ENCODE results near the gene SORCS3.

The SORCS3 gene

DNA sequence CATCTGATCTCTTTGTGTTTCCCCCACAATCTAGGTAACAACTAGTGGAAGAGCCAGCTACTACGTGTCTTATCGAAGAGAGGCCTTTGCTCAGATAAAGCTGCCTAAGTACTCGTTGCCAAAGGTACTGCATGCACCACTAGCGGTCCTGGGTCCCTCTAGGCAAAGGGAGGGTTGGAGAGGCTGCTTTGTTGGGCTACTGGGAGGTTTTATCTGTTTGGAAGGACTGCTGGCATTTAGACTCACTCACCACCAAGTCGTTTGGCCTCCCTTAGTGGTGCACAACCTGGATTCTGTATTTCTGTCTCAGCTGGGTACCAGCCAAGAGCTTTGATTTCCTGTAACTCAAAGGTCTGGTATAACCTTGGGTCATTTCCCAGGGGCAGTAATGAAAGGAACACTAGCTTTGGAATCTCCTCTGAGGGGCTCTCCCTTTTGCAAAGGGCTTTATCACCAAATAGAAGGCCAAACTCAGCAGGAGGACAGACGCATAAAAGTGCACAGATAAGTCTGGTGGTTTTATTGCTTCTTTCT lies 498.3 kb downstream of the SORCS3 start:
- DNase-seq = no peak

DNA sequence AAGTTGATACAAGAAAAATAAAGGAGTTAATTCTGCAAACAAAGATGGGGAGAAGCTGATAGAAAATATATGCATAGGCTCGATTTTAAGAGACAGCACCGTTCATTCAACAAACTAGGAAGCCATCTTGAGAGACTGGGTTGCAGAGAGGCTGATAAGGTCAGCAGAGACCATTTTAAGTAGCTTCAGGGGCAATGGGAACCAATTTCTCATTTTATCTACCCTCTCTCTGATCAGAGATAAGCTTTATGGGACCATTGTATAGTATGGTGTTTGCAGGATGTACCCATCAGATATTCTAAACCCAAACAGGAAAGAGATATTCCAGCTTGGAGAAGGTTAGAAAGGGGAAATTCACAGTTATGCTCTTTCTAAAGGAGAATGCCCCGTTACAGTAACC lies 499.5 kb downstream of the SORCS3 start:
- no peak for DNase-seq

DNA sequence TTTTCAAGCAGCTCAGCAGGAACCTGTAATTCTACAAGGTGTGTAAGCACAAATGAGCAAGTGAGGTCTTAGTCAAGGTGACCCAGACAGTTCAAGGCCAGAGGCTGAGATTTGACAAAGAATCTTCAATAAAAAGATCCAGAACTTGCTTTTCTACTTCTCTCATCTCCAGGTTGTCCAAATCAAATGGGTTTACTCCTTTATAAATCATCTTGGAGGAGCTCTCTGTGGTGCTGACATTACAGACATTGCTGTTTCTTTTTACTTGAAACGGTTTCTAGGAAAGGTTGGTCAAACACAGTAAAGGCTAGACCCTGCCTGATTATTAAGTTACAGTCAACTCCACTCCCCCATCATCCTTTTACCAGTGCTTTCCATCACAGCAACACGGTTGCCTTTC lies 504.6 kb downstream of the SORCS3 start:
- DNase-seq = no peak

DNA sequence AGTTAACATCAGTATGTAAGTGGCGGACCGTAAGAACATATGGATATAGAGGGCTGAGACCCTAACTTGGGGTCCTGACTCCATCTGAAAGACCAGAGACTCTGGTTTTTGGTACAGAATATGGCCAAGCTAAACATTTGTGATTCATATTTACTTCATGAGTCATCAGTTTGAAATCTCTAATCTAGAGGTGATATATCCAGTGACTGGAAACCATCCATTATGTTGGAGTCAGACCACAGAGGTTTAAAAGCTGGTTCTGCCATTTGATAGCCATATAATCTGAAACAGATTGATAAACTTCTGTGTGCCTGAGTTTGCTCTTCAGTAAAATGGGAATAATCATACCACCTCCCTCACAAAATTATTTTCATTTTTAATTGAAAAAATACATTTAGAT lies 505.3 kb downstream of the SORCS3 start:
- DNase-seq = no peak

GRCh38 chr10:105148456-105148855 lies 507.4 kb downstream of the SORCS3 start:
- no peak for DNase-seq

DNA sequence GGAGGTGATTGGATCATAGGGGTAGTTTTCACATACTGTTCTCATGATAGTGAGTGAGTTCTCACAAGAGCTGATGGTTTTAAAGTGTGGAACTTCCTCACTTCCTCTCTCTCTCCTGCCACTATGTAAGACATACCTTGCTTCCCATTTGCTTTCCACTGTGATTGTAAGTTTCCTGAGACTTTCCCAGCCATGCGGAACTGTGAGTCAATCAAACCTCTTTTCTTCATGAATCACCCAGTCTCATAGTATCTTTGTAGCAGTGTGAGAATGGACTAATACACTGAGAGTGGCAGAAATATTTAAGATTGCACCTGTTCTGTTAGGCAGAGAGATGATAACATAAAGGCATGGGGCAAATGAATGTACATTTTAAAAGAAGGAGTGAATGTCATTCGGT lies 507.8 kb downstream of the SORCS3 start:
- no peak for DNase-seq

- no peak for DNase-seq
These were observed 508.3 kb downstream of the SORCS3 start for GRCh38 chr10:105149371-105149891.

GRCh38 chr10:105150259-105150880 lies 509.3 kb downstream of the SORCS3 start:
- DNase-seq = no peak

GRCh38 chr10:105154736-105155135 lies 513.6 kb downstream of the SORCS3 start:
- no peak for DNase-seq

- no peak for DNase-seq
These were observed 518.2 kb downstream of the SORCS3 start for GRCh38 chr10:105159268-105159667.

GRCh38 chr10:105161149-105161548 lies 520.1 kb downstream of the SORCS3 start:
- no peak for DNase-seq

DNA sequence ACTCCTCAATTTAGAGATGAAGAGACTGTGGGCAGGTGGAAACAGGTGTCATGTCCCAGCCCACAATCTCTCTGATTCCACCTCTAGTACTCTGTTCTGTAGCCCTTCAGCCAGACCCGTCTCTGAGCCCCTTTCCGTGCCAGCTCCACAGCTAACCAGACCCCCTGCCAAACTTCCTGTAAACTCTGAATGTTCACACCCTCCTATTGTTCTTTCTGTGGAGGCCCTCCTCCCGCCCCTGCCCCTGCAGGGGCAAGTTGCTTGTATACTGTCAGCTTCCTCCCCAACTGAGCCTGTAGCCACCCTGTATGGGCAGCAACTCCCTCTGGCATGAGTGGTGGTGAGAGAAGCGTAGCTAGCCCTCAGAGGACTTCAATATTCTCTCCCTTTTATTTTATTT lies 520.7 kb downstream of the SORCS3 start:
- no peak for DNase-seq

DNA sequence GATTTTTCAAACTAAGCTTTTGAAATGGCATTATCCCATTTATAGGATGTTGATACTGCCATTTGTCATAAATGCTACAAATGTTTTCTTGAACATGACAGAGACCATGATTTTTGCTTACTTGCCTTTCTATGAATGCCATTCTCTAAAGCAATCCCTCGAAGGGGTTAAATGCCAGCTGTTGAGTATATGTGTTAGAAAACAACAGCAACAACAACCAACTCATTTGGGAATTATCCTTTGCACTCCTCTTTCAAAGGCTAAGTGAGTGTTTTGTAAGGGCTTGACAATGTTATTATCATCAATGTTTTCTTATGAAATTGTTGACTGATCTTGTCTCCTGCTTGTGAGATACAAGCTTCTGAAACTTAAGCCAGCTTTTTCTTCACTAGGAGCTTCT lies 529.4 kb downstream of the SORCS3 start:
- DNase-seq = no peak

- no peak for DNase-seq
These were observed 530.9 kb downstream of the SORCS3 start for GRCh38 chr10:105171945-105172344.

DNA sequence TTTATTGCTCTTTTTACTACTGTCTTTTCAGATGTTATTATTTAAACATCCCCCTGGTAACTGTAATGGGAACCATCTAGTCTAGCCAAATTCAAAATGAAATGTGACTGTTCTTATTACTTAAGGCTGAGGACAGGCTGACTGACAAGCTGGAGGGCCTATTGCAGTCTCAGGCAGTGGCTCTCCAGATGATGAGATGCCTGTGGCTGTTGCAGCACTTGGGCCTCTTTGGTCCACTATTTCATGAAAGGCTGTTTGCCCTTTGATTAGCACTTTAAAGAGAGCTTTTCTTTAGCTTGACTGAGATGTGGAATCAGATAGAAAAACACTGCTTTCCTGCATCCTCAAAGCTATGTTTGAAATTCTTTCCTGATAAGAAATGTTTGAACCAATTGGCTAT lies 540.5 kb downstream of the SORCS3 start:
- no peak for DNase-seq

GRCh38 chr10:105183536-105183935 lies 542.4 kb downstream of the SORCS3 start:
- DNase-seq = no peak

DNA sequence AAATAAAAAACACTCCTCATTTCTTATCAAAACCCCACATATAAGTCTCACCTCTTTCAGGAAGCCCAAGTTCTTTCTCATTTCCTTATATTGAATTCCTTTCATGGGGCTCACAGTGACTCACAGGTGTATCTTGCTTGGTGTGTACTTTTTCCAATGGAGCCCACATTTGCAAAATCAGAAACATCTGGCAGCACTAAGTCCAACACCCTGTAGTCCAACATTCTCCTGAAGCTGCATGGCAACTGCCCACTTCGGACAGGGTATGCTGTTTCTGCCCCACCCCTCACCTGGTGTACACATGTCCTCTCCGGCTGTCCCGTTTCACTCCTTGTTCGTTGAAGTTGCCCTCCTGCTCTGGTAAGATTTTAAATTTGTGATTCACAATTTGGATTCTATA lies 544.1 kb downstream of the SORCS3 start:
- no peak for DNase-seq

GRCh38 chr10:105187243-105187642 lies 546.2 kb downstream of the SORCS3 start:
- DNase-seq = no peak

GRCh38 chr10:105188737-105189462 lies 547.8 kb downstream of the SORCS3 start:
- no peak for DNase-seq

- DNase-seq = no peak
These were observed 548.3 kb downstream of the SORCS3 start for GRCh38 chr10:105189463-105189800.

GRCh38 chr10:105192146-105192545 lies 551.1 kb downstream of the SORCS3 start:
- DNase-seq = no peak

GRCh38 chr10:105192861-105193260 lies 551.8 kb downstream of the SORCS3 start:
- no peak for DNase-seq

DNA sequence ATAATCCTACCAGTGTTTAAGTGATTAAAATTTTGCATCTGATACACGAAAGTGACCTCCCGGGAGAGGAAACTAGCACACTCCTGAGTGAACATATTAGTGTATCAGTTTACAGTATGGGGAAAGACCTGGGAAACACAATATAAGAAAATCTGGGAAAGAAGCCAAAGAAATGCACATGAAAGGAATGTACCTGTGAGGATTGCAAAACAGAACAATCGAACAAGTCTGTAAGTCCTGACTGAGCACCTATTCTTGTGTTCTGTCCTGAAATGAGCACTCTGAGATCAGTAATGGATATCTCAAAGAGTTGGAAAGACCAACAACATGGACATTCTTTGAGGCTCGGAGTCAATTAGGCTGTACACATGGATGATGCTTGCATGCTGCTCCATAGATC lies 554.7 kb downstream of the SORCS3 start:
- no peak for DNase-seq

GRCh38 chr10:105197598-105198364 lies 556.7 kb downstream of the SORCS3 start:
- DNase-seq = no peak
